HepG2 (cell line): ENCODE results near the gene DNAJC11. TPM values are rescaled to one million over a fixed set of nuclear protein-coding genes. Genes with fewer than 3 reads are reported as not detected.

ENCODE experiments used
- ATRX ChIP-seq: sonication (generic); formaldehyde crosslinking; IDR thresholded peaks from 2 replicates; pipeline ENCODE4 v1.4.0; 2020; ENCODE audit warnings: missing genetic modification reagents, borderline replicate concordance
- CBX1 ChIP-seq: IDR thresholded peaks from one replicate; pipeline ENCODE4 v1.6.1; 2016; ENCODE audit warnings: antibody characterized with exemption, low read depth
- ELF3 ChIP-seq: IDR thresholded peaks from 2 replicates; pipeline ENCODE4 v1.6.1; 2016; ENCODE audit warnings: missing genetic modification reagents, missing compliant biosample characterization
- FOXK1 ChIP-seq: sonication (generic); formaldehyde crosslinking; IDR thresholded peaks from 2 replicates; pipeline ENCODE4 v1.4.0; 2020; ENCODE audit warnings: low read depth, missing genetic modification reagents, borderline replicate concordance
- GATAD1 ChIP-seq: IDR thresholded peaks from 2 replicates; pipeline ENCODE4 v1.6.1; 2016; ENCODE audit warnings: missing genetic modification reagents, missing compliant biosample characterization
- NRL ChIP-seq: sonication (generic); formaldehyde crosslinking; IDR thresholded peaks from 2 replicates; pipeline ENCODE4 v1.5.0; 2020; ENCODE audit warnings: missing genetic modification reagents, mild to moderate bottlenecking, moderate library complexity, borderline replicate concordance
- SPEN ChIP-seq: sonication (generic); formaldehyde crosslinking; IDR thresholded peaks from 2 replicates; pipeline ENCODE4 v1.5.1; 2020; ENCODE audit warnings: low read depth, mild to moderate bottlenecking, missing genetic modification reagents
- ZFP82 ChIP-seq: sonication (generic); formaldehyde crosslinking; IDR thresholded peaks from 2 replicates; pipeline ENCODE4 v1.5.1; 2020; ENCODE audit warnings: mild to moderate bottlenecking, missing genetic modification reagents, borderline replicate concordance
- ZFY ChIP-seq: sonication (generic); formaldehyde crosslinking; IDR thresholded peaks from 2 replicates; pipeline ENCODE4 v1.4.0; 2020; ENCODE audit warnings: missing genetic modification reagents
- ZNF292 ChIP-seq: sonication (generic); formaldehyde crosslinking; IDR thresholded peaks from 2 replicates; pipeline ENCODE4 v1.8.1; 2022; ENCODE audit warnings: mild to moderate bottlenecking, low read depth, missing genetic modification reagents, borderline replicate concordance
- ZNF431 ChIP-seq: sonication (generic); formaldehyde crosslinking; IDR thresholded peaks from 2 replicates; pipeline ENCODE4 v1.9.0; 2022; ENCODE audit warnings: missing genetic modification reagents, low read depth, mild to moderate bottlenecking, borderline replicate concordance
- ZNF543 ChIP-seq: sonication (generic); formaldehyde crosslinking; IDR thresholded peaks from 2 replicates; pipeline ENCODE4 v1.4.0; 2020; ENCODE audit warnings: mild to moderate bottlenecking, missing genetic modification reagents
- ZNF674 ChIP-seq: sonication (generic); formaldehyde crosslinking; IDR thresholded peaks from 2 replicates; pipeline ENCODE4 v1.5.0; 2020; ENCODE audit warnings: low read depth, mild to moderate bottlenecking, missing genetic modification reagents
- ZNF761 ChIP-seq: sonication (generic); formaldehyde crosslinking; conservative IDR thresholded peaks from 2 replicates; pipeline ENCODE4 v1.4.0; 2020; ENCODE audit warnings: mild to moderate bottlenecking, missing genetic modification reagents
- polyA plus RNA-seq, 8 experiments: library from polyadenylated mRNA; depleted of rRNA in 3 of 8; stranded (reverse) in 7 of 8; unstranded in 1 of 8; fragments of >200 nt; fragmentation: Illumina TruSeq in 4 of 8; extraction: Trizol in 4 of 8; gene quantifications; 2 replicates each; pipeline versions ENCODE4 v1.2.1 to v1.2.3, GENCODE V29; 2011 to 2016; ENCODE audit warnings: low read depth in 4 of 8, missing spikeins in 1 of 8, mixed read lengths in 1 of 8; ENCODE audit not compliant: insufficient read depth in 1 of 8
- total RNA-seq, 5 experiments: library from RNA; depleted of rRNA; stranded (reverse); fragments of >200 nt; fragmentation: Illumina TruSeq; extraction: Trizol; gene quantifications; 2 replicates each; pipeline ENCODE4 v1.2.3, GENCODE V29; 2016; ENCODE audit warnings: low read depth in 1 of 5
- TF ChIP-seq, protein P1 (sequence below): sonication (generic); formaldehyde crosslinking; IDR thresholded peaks from 2 replicates; pipeline ENCODE4 v1.4.0; 2020; ENCODE audit warnings: missing genetic modification reagents, borderline replicate concordance
- TF ChIP-seq, protein P2 (sequence below): IDR thresholded peaks from 2 replicates; pipeline ENCODE4 v1.6.1; 2016; ENCODE audit warnings: control low read depth
- TF ChIP-seq, protein P3 (sequence below): IDR thresholded peaks from 2 replicates; pipeline ENCODE4 v1.6.1; 2012; ENCODE audit warnings: low read length, improper control_type of control experiment
- TF ChIP-seq, protein P4 (sequence below): sonication (generic); formaldehyde crosslinking; IDR thresholded peaks from 2 replicates; pipeline ENCODE4 v1.8.1; 2023; ENCODE audit warnings: missing genetic modification reagents, mild to moderate bottlenecking, borderline replicate concordance

The DNAJC11 gene
- total and polyA plus RNA-seq, 2 of the 13 experiments (the other 11 are each of a cell fraction or from before 2014, with no cell fraction given): 25.1 to 47.6 TPM

DNA sequence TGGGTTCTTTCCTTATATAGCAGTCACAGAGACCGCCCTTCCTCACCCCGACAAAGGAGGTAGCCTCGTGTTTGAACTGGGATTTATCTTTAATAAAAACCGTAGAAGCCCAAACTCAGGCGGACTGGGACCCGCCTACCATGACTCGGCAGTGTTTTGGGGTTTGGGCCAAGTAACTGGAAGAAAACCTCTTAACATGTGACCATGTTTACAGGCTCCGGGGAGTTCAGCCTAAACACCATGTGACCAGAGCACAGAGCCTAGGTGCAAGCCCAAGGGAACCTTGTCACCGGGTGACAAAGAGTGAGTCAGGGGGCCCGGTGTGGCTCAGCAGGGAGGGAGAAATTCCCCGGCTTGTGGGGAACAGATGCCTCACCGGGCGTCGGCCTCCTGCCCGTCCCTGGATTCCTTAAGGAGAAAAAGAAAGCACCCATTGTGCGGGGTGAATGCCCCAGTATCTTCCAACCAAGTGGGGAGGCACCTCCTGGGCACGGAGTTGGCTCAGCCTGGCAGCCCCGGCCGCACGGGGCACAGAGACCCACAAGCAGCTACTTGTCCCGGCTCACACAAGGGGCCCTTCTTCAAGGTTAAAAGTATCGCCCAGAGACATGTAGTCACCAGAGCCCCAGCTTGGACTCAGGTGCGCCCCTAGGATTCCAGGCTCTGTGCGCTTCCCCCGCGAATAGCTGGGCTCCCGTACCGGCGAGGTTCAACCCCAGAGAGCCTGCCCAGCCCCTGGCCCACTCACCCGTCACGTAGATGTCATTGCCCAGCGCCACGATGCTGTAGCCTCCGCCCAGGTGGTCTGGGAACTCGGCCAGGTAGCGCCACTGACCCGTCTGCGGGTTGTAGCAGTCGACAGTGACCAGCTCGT lies 100.3 kb downstream of the DNAJC11 start (continued):
- TF ChIP-seq, protein P1, sequence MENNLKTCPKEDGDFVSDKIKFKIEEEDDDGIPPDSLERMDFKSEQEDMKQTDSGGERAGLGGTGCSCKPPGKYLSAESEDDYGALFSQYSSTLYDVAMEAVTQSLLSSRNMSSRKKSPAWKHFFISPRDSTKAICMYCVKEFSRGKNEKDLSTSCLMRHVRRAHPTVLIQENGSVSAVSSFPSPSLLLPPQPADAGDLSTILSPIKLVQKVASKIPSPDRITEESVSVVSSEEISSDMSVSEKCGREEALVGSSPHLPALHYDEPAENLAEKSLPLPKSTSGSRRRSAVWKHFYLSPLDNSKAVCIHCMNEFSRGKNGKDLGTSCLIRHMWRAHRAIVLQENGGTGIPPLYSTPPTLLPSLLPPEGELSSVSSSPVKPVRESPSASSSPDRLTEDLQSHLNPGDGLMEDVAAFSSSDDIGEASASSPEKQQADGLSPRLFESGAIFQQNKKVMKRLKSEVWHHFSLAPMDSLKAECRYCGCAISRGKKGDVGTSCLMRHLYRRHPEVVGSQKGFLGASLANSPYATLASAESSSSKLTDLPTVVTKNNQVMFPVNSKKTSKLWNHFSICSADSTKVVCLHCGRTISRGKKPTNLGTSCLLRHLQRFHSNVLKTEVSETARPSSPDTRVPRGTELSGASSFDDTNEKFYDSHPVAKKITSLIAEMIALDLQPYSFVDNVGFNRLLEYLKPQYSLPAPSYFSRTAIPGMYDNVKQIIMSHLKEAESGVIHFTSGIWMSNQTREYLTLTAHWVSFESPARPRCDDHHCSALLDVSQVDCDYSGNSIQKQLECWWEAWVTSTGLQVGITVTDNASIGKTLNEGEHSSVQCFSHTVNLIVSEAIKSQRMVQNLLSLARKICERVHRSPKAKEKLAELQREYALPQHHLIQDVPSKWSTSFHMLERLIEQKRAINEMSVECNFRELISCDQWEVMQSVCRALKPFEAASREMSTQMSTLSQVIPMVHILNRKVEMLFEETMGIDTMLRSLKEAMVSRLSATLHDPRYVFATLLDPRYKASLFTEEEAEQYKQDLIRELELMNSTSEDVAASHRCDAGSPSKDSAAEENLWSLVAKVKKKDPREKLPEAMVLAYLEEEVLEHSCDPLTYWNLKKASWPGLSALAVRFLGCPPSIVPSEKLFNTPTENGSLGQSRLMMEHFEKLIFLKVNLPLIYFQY (CRISPR knock-in tag): 0 out of 2 replicates have a peak, but pooled peaks have one; percentile 30
- 0 out of 2 replicates have a peak, but pooled peaks have one; percentile 40 for TF ChIP-seq ELF3
- no peak for TF ChIP-seq ZNF674
- TF ChIP-seq ZNF761 (CRISPR knock-in tag): peak; percentile 19; the same call in 1 of the 2 replicates
- no peak for TF ChIP-seq ZFY (CRISPR knock-in tag)
- TF ChIP-seq SPEN (CRISPR knock-in tag): peak; percentile 20; the same call in 1 of the 2 replicates
- TF ChIP-seq ZNF431 (CRISPR knock-in tag): 0 out of 2 replicates have a peak, but pooled peaks have one; percentile 3
- TF ChIP-seq, protein P2, sequence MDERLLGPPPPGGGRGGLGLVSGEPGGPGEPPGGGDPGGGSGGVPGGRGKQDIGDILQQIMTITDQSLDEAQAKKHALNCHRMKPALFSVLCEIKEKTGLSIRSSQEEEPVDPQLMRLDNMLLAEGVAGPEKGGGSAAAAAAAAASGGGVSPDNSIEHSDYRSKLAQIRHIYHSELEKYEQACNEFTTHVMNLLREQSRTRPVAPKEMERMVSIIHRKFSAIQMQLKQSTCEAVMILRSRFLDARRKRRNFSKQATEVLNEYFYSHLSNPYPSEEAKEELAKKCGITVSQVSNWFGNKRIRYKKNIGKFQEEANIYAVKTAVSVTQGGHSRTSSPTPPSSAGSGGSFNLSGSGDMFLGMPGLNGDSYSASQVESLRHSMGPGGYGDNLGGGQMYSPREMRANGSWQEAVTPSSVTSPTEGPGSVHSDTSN (CRISPR knock-in tag): no peak
- peak; percentile 89; the same call in 1 of the 2 replicates for TF ChIP-seq FOXK1 (CRISPR knock-in tag)
- no peak for TF ChIP-seq ZNF292 (CRISPR knock-in tag)
- TF ChIP-seq, protein P3, sequence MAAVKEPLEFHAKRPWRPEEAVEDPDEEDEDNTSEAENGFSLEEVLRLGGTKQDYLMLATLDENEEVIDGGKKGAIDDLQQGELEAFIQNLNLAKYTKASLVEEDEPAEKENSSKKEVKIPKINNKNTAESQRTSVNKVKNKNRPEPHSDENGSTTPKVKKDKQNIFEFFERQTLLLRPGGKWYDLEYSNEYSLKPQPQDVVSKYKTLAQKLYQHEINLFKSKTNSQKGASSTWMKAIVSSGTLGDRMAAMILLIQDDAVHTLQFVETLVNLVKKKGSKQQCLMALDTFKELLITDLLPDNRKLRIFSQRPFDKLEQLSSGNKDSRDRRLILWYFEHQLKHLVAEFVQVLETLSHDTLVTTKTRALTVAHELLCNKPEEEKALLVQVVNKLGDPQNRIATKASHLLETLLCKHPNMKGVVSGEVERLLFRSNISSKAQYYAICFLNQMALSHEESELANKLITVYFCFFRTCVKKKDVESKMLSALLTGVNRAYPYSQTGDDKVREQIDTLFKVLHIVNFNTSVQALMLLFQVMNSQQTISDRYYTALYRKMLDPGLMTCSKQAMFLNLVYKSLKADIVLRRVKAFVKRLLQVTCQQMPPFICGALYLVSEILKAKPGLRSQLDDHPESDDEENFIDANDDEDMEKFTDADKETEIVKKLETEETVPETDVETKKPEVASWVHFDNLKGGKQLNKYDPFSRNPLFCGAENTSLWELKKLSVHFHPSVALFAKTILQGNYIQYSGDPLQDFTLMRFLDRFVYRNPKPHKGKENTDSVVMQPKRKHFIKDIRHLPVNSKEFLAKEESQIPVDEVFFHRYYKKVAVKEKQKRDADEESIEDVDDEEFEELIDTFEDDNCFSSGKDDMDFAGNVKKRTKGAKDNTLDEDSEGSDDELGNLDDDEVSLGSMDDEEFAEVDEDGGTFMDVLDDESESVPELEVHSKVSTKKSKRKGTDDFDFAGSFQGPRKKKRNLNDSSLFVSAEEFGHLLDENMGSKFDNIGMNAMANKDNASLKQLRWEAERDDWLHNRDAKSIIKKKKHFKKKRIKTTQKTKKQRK: no peak
- TF ChIP-seq ATRX (CRISPR knock-in tag): no peak
- peak; percentile 56; the same call in 1 of the 2 replicates for TF ChIP-seq ZNF543 (CRISPR knock-in tag)
- TF ChIP-seq, protein P4, sequence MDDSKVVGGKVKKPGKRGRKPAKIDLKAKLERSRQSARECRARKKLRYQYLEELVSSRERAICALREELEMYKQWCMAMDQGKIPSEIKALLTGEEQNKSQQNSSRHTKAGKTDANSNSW (CRISPR knock-in tag): no peak
- TF ChIP-seq ZFP82 (CRISPR knock-in tag): no peak
- TF ChIP-seq CBX1: no peak
- no peak for TF ChIP-seq NRL (CRISPR knock-in tag)
- TF ChIP-seq GATAD1: peak; percentile 59; the same call in 1 of the 2 replicates
